Suppressor macrophage treated with lipopolysaccharide for 1 hour (primary cell): ENCODE data around the gene SSTR3.

Source experiments
- DNase-seq, 3 donors: peaks; one replicate each; pipeline ENCODE4 v3.0.0-alpha.2; 2020 to 2022

Gene SSTR3

DNA sequence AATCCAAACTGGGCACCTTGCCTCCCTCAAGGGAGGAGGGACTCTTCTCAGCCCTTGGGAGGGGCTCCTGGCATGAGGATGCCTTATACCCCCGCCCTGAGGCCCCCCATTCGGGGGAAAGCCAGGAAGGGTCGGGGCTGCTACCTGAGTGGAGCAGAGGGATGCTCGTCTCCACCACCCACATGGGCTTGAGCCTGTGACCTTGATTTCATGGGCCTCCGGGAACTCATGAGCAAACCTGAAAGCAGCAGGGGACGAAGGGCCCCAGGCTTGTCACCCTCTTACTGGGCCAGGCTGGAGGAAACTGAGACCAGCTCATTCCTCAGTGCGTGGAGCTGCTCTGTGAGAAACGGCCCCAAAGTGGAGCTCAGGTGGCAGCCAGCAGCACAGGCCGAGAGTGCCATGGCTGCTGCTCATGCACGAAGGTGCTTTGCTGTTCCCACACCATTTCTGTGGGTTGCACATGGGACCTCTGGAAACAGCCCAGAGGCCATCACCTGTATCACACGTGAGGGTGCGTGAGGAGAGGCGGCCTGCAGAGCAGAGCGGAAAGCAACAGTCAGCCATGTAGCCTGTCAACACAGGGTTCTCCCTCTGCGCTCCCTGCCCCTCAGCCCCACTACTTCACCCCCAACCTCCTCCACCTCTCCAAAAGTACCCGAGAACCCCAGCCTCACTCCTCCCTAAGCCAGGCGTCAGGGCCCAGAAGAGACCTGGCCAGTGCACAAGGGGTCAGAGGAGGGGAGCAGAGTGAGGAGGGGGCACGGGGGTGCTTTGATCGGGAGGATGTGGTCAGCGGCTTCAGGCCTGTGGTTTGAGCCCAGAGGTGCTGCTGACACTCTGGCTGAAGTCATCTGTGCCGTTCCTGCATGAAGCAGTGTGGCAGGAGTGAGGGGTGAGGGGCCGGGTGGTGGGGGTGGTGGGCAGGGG is 48.4 kb downstream of the SSTR3 start:
- DNase-seq: no peak

DNA sequence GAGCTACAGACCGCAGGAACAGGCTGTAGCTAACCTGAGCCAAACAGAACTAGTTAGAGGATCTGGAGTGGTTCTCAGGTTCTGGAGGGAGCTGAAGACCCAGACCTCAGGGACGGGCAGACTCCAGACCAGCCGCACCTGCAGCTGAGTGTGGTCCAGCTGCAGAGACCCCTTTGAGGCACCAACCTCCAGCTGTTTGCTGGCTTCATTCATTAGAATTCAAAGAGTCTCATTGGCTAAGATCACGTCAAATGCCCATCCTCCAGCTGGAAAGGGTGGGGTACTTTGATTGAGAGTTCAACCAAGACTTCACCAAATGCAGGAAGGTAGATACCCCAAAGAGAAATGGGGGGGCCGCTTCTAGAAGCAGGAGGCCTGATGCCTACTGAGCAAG is 49.2 kb downstream of the SSTR3 start:
- DNase-seq: no peak

DNA sequence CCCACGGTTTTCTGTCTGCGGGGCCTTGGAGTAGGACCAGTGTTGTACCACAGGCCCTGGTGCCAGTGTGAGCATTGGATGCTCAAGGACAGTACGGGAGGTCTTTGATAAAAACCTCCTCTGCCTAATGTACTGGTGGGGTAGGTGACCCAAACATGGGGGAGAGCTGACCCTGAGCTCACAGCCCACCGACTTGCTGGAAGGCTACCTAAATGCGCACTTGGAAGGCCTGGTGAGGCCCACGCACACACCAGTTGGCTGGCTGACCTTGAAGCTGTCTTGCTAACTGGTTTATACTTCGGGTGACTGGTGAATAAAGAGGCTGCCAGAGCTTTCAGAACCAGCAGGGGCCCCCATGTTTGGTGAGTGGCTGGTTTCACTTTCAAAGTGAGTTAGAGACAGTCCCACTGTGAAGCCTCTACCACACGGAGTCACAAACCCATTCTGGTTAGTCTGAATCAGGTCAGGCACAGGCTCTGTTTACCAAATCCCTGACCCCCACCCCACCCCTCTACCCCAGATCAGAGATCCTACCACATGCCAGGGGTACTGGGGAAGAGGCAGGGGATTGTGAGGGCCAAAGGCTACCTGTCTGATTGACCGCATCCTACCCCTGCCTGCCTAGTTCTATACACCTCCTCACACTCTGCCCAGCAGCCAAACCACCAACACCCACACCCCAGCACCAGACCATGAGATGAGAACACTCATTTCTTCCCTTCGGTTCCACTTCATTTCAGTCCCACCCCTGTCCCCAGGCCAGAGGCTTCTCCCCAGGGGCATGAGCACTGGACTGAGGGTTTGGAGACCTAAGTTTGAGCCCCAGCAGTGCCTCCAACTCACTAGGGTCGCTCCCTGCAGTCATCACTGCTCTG is 49.8 kb downstream of the SSTR3 start:
- DNase-seq: peak in 2 of 3 donors; percentile 17 to 23

DNA sequence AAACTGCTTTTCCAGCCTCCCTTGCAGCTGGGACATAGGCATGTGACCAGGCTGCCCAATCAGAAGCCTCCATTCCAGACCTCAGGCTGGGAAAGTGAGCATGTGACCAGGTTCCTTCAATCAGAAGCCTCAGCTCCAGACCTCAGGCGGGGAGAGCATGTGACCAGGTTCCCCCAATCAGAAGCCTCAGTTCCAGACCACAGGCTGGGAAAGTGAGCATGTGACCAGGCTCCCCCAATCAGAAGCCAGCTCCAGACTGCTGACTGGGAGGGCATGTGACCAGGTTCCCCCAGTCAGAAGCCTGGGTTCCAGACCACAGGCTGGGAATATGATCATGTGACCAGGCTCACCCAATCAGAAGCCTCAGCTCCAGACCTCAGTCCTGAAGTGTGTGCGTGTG is 50.8 kb downstream of the SSTR3 start:
- peak in 1 of 3 donors; percentile 12 for DNase-seq

DNA sequence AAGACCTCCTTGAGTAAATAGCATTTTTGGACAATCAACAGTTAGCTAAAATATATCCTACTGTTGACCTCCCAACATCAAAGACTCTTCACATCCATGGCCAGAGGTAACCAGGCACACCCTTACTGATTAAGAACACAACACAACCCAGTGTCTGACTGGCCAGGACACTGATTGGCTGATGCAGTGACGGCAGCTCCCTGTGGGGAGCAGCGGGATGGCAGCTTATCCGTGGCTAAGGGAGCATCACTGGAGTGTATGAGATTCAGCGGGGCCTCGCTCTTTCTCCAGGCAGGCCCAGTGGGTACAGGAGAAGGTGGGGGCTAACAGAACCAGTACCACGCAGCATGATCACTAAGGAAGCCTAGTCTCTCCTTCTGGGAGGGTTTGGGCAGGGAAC is 52.2 kb downstream of the SSTR3 start:
- DNase-seq: no peak

DNA sequence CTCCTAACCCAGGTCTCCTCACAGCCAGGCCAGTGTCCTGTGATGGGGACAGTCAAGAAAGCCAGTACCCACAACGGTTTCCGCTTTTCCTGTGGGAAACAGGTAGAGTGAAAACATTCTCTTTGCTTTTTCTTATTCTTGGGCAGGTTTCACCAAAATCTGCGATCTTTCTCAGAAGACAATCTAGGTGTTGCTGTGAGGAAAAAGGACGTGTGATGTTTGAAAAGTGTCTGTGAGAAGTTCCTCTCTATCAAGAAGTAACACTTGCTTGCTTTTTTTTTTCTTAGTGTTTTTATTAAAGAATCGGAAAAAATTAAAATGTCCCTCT is 53.4 kb downstream of the SSTR3 start:
- no peak for DNase-seq

DNA sequence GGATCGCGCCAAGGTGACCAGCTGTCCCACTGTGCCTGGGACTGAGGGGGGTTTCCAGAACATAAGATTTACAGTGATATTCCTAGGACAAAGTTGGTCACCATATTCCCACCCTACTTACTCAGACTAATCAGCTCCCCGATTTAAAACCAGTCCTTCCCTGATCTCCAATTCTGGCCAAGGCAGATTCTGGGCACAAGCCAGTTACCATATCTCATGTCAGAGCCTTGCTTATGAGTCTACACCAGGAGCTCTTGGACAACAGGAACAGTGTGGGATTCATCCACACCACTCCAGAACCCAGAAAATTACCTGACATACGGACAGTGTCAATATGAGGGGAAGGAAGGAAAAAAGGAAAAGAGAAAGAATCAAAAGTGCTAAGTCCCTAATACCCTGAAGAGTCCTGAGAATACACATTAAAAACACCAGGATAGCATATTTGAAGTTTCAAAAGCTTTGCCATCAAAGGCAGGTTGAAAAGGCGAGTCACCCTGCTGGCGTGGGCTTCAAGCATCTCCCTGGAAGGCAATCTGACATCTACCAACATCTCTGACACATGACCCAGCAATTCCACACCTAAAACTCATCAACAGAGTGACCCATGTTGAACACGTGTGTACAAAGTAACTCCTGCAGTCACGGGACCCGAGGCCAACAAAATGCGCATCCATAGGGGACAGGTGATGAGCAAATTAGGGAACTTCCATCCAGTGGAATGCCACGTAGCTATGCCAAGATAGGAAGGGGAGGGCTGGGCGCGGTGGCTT is 54.6 kb downstream of the SSTR3 start:
- DNase-seq: no peak

DNA sequence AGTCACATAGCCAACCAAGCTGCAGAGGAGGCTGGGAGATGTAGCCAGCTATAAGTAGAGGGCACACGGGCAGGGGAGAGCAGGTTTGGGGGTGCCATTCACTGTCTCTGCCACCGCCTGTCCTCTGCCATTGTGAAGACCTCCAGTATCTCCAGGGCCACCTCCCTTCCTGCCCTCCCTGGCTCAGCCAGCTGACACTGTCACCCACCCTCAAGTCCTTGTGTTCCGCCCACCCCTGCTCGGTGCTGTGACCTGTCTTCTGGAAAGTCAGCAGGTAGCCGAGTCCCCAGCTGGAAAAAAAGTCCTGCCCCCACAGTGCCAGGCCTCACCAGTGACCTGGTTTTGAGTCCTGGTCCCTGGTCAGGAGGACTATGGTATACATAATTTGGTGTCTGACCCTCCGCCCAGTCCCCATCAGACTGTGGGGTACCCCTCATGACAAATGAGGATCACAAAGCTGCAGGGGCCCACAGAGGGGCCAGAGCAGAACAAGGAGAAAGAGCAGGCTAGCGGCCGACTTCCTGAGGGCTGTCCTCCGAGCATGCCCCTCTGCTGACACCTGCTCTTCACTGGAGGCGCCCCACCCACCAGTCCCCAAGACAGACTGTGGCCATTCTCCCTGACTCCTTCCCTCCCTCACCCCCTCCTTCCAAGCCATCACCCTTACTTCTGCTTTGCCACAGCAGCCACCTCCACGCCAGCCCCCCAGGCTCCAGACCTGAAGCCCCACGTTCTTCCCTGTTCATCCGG is 55.4 kb downstream of the SSTR3 start:
- DNase-seq: no peak

DNA sequence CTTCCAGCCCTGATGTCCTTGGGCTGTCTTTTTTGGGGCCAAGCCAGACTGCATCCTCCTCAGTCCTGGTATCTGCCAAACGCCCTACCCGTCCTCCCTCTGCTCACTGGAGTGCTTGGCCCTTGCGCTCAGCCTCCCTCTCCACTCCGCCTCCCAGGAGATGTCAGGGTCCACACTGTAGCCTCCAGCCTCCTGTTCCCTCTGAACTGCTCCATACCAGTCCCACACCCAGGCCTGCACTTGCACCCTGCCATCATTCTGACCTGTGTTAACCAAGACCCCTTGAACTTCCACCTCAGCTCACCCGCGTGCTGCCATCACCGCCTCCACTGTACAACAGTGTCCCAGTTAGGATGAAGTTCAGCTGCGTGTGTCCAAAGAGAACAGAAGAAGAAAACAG is 56.3 kb downstream of the SSTR3 start:
- no peak for DNase-seq

DNA sequence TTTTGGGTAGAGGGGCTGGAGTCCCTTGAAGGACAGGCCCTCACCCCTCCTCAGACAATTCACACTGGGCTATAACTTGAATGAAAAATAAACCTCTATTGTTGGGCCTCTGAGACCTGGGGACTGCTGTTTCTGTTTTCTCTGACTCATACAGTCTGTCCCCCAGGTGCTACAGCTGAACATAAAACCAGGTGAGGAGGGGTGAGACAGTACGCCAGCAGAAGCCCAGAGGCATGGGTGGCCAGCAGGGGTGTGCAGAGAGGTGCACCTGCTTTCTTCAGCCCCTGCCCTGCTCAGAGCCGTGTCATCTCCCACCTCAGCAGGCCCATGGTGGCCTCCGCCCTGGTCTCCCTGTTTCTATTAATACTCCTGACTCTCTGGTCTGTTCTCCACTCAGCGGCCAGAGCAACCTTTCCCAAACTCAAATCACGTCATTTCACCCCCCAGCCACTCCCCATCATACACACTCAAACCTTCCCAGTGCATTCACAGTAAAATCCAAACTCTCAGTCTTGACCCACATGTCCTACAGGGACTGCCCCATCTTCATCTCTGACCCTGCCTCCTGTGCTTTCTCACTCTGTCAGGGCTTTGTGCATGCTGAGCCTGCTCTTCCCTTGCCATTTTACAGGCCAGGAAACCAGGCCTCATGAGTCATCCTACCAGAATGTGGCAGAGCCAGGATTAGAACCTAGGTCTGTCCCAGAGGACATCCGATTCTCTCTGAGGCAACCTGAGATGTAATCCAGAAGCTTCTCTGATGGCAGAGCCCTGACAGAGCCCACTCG is 57.2 kb downstream of the SSTR3 start:
- peak in 1 of 3 donors; percentile 12 for DNase-seq
